Astrocyte (in vitro differentiated cells and primary cell): ENCODE results near the gene C11orf42. TPM values are rescaled to one million over a fixed set of nuclear protein-coding genes. Genes with fewer than 3 reads are reported as not detected.

Experiments
- DNase-seq: peaks from one replicate; pipeline ENCODE4 v3.0.0-alpha.2; 2010; ENCODE audit warnings: low read depth
- FAIRE-seq: peaks from 2 replicates; lab custom pipeline; 2011; peaks lifted over from hg19 to GRCh38; lab: Jason Lieb, UNC
- H2AFZ ChIP-seq: 2 replicates; pipeline ENCODE4 v1.6.0; 2012; ENCODE audit warnings: low read depth, low read length, inconsistent platforms
- H3K27ac ChIP-seq: 2 replicates; pipeline ENCODE4 v1.5.1; 2011; ENCODE audit warnings: low read depth, low read length, inconsistent platforms
- H3K27me3 ChIP-seq: 2 replicates; pipeline ENCODE4 v1.6.0; 2011; ENCODE audit warnings: low read length, inconsistent platforms; ENCODE audit not compliant: insufficient read depth
- H3K36me3 ChIP-seq: 2 replicates; pipeline ENCODE4 v1.5.1; 2011; ENCODE audit warnings: low read length, inconsistent platforms; ENCODE audit not compliant: insufficient read depth
- H3K4me1 ChIP-seq: 2 replicates; pipeline ENCODE4 v1.5.1; 2011; ENCODE audit warnings: low read length, inconsistent platforms; ENCODE audit not compliant: insufficient read depth
- H3K4me2 ChIP-seq: 2 replicates; pipeline ENCODE4 v1.6.0; 2012; ENCODE audit warnings: low read length, inconsistent platforms
- H3K4me3 ChIP-seq: 2 replicates; pipeline ENCODE4 v1.5.1; 2011; ENCODE audit warnings: low read depth, mild to moderate bottlenecking, low read length, inconsistent platforms; ENCODE audit not compliant: insufficient read depth
- H3K79me2 ChIP-seq: 2 replicates; pipeline ENCODE4 v1.6.0; 2012; ENCODE audit warnings: mild to moderate bottlenecking, low read length, inconsistent platforms; ENCODE audit not compliant: insufficient read depth
- H3K9ac ChIP-seq: 2 replicates; pipeline ENCODE4 v1.6.0; 2012; ENCODE audit warnings: mild to moderate bottlenecking, low read length, inconsistent platforms
- H3K9me3 ChIP-seq: 2 replicates; pipeline ENCODE4 v1.5.1; 2012; ENCODE audit warnings: low read depth, mild to moderate bottlenecking, low read length, inconsistent platforms; ENCODE audit not compliant: insufficient read depth
- H4K20me1 ChIP-seq: 2 replicates; pipeline ENCODE4 v1.6.0; 2012; ENCODE audit warnings: low read length, inconsistent platforms; ENCODE audit not compliant: insufficient read depth
- H3K27ac Mint-ChIP-seq: one replicate; pipeline ENCODE4 v1.8.0; 2021; ENCODE audit warnings: mild to moderate bottlenecking, mixed read lengths; ENCODE audit not compliant: unreplicated experiment
- H3K27me3 Mint-ChIP-seq: one replicate; pipeline ENCODE4 v1.8.0; 2021; ENCODE audit warnings: low read depth, mixed read lengths; ENCODE audit not compliant: unreplicated experiment
- H3K36me3 Mint-ChIP-seq: one replicate; pipeline ENCODE4 v1.8.0; 2021; ENCODE audit warnings: low read depth, mixed read lengths; ENCODE audit not compliant: unreplicated experiment
- H3K4me1 Mint-ChIP-seq: one replicate; pipeline ENCODE4 v1.8.0; 2021; ENCODE audit warnings: low read depth, mixed read lengths; ENCODE audit not compliant: unreplicated experiment
- H3K4me3 Mint-ChIP-seq: one replicate; pipeline ENCODE4 v1.8.0; 2021; ENCODE audit warnings: mild to moderate bottlenecking, moderate library complexity, mixed read lengths; ENCODE audit not compliant: unreplicated experiment
- H3K9me3 Mint-ChIP-seq: one replicate; pipeline ENCODE4 v1.8.0; 2021; ENCODE audit warnings: mild to moderate bottlenecking, mixed read lengths; ENCODE audit not compliant: unreplicated experiment
- EZH2 ChIP-seq: IDR thresholded peaks from 2 replicates; pipeline ENCODE4 v1.6.1; 2012; ENCODE audit warnings: mild to moderate bottlenecking, low read length, inconsistent platforms; ENCODE audit not compliant: insufficient read depth
- total RNA-seq: library from RNA; stranded (reverse); gene quantifications from 2 replicates; pipeline ENCODE4 v1.2.1, GENCODE V29; 2021
- TF ChIP-seq, protein P1 (sequence below): IDR thresholded peaks from 2 replicates; pipeline ENCODE4 v1.5.1; 2011; ENCODE audit warnings: low read depth, mild to moderate bottlenecking, inconsistent platforms, low read length, moderate library complexity; ENCODE audit not compliant: insufficient read depth

Gene C11orf42
- total RNA-seq, 1 donor from 2014 or later: not detected

- Histone ChIP-seq H3K4me1 (no peaks in the 10 kb centered on the region), H3K9ac (no peak overlapping the region), H4K20me1 (no peaks in the 10 kb centered on the region), H2AFZ (no peak overlapping the region), H3K9me3 (no peaks in the 10 kb centered on the region), H3K4me3 (no peak overlapping the region), H3K27me3 (peaks cover 14% of the 10 kb centered on the region), H3K27ac (no peak overlapping the region), H3K79me2 (no peaks in the 10 kb centered on the region), H3K4me2 (no peak overlapping the region), H3K36me3 (no peaks in the 10 kb centered on the region)
- H3K4me3 Mint-ChIP-seq: no peak overlapping the region
- DNase-seq (peak; percentile 19), FAIRE-seq (no peak)
- peak overlapping the region; percentile 30 for H3K27ac Mint-ChIP-seq
- no peaks in the 10 kb centered on the region for H3K36me3 Mint-ChIP-seq
- H3K9me3 Mint-ChIP-seq: no peaks in the 10 kb centered on the region
- peaks cover 9% of the 10 kb centered on the region for H3K4me1 Mint-ChIP-seq
- TF ChIP-seq, protein P1, sequence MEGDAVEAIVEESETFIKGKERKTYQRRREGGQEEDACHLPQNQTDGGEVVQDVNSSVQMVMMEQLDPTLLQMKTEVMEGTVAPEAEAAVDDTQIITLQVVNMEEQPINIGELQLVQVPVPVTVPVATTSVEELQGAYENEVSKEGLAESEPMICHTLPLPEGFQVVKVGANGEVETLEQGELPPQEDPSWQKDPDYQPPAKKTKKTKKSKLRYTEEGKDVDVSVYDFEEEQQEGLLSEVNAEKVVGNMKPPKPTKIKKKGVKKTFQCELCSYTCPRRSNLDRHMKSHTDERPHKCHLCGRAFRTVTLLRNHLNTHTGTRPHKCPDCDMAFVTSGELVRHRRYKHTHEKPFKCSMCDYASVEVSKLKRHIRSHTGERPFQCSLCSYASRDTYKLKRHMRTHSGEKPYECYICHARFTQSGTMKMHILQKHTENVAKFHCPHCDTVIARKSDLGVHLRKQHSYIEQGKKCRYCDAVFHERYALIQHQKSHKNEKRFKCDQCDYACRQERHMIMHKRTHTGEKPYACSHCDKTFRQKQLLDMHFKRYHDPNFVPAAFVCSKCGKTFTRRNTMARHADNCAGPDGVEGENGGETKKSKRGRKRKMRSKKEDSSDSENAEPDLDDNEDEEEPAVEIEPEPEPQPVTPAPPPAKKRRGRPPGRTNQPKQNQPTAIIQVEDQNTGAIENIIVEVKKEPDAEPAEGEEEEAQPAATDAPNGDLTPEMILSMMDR: no peak
- TF ChIP-seq EZH2: no peak
- peaks cover 2% of the 10 kb centered on the region for H3K27me3 Mint-ChIP-seq
These were observed 46.7 kb downstream of the C11orf42 start for GRCh38 chr11:6251990-6252473.

DNA sequence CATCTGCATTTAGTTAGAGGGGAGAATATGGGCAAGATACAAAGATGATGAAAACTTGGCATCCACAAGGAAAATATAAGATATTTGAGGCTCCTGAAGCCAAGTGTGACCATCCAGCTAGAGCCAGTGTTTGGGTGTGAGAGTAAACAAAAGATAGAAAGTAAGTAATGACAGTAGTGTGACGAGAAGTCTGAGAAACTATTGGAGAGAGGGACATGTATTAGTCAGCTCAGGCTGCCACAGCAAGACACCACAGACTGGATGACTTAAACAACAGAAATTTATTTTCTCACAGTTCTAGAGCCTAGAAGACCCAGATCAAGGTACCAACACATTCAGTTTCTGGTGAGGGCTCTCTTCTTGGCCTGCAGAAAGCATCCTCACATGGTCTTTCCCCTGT is 47.8 kb downstream of the C11orf42 start:
- FAIRE-seq (no peak), DNase-seq (no peak)
- TF ChIP-seq, protein P1: no peak
- no peak for TF ChIP-seq EZH2
- Histone ChIP-seq H3K79me2 (no peaks in the 10 kb centered on the region), H3K4me3 (no peak overlapping the region), H3K4me2 (no peak overlapping the region), H3K27ac (no peak overlapping the region), H2AFZ (no peak overlapping the region), H3K36me3 (no peaks in the 10 kb centered on the region), H3K4me1 (no peaks in the 10 kb centered on the region), H3K9me3 (no peaks in the 10 kb centered on the region), H3K9ac (no peak overlapping the region), H4K20me1 (no peaks in the 10 kb centered on the region), H3K27me3 (peaks cover 24% of the 10 kb centered on the region)
- Mint-ChIP-seq H3K27me3 (no peaks in the 10 kb centered on the region), H3K4me1 (peaks cover 9% of the 10 kb centered on the region), H3K9me3 (no peaks in the 10 kb centered on the region), H3K36me3 (no peaks in the 10 kb centered on the region), H3K27ac (no peak overlapping the region), H3K4me3 (no peak overlapping the region)

- no peaks in the 10 kb centered on the region for H3K36me3 Mint-ChIP-seq
- H3K27me3 Mint-ChIP-seq: peaks cover 5% of the 10 kb centered on the region
- H3K4me1 Mint-ChIP-seq: peaks cover 3% of the 10 kb centered on the region
- no peak overlapping the region for H3K27ac ChIP-seq
- H3K4me3 Mint-ChIP-seq: no peak overlapping the region
- TF ChIP-seq, protein P1: no peak
- no peak for TF ChIP-seq EZH2
- H3K4me2 ChIP-seq: no peak overlapping the region
- H3K36me3 ChIP-seq: no peaks in the 10 kb centered on the region
- H3K79me2 ChIP-seq: no peaks in the 10 kb centered on the region
- H3K9me3 ChIP-seq: no peaks in the 10 kb centered on the region
- H3K4me1 ChIP-seq: peaks cover 5% of the 10 kb centered on the region
- H3K9me3 Mint-ChIP-seq: no peaks in the 10 kb centered on the region
- H3K27me3 ChIP-seq: peaks cover 62% of the 10 kb centered on the region
- DNase-seq (no peak), FAIRE-seq (no peak)
- no peak overlapping the region for H3K9ac ChIP-seq
- H2AFZ ChIP-seq: no peak overlapping the region
- no peaks in the 10 kb centered on the region for H4K20me1 ChIP-seq
- H3K4me3 ChIP-seq: no peak overlapping the region
- no peak overlapping the region for H3K27ac Mint-ChIP-seq
These were observed 52.8 kb downstream of the C11orf42 start for GRCh38 chr11:6258141-6258540.
